Breast epithelium (tissue), 4 donors: Measurements from ENCODE around the gene RNF225. TPM values are rescaled to one million over a fixed set of nuclear protein-coding genes. Genes with fewer than 3 reads are reported as not detected.

Source experiments
- DNase-seq, 2 donors: peaks; one replicate each; pipeline ENCODE4 v3.0.0-alpha.2; 2019; ENCODE audit warnings: low spot score in 2 of 2
- H3K27ac ChIP-seq, 2 donors: fragments of 200-600 bp; sonication (generic) in 1 of 2; one replicate each; pipeline ENCODE4 v1.5.1; 2016 to 2019; ENCODE audit warnings: mild to moderate bottlenecking in 1 of 2
- H3K27me3 ChIP-seq, 2 donors: fragments of 200-600 bp; sonication (generic) in 1 of 2; one replicate each; pipeline versions ENCODE4 v1.5.1 to v1.6.0; 2017 to 2019; ENCODE audit warnings: control low read depth in 1 of 2, mild to moderate bottlenecking in 1 of 2
- H3K36me3 ChIP-seq: fragments of 200-600 bp; one replicate; pipeline ENCODE4 v1.5.1; 2019
- H3K4me1 ChIP-seq, 2 donors: fragments of 200-600 bp; sonication (generic); one replicate each; pipeline ENCODE4 v1.5.1; 2016 to 2019; ENCODE audit warnings: control low read depth in 1 of 2
- H3K4me3 ChIP-seq, 3 donors: fragments of 200-600 bp; sonication (generic); 1 replicate in 2 of 3; 2 replicates in 1 of 3; pipeline ENCODE4 v1.5.1; 2016 to 2019; ENCODE audit warnings: mild to moderate bottlenecking in 3 of 3, moderate library complexity in 2 of 3
- H3K9me3 ChIP-seq, 2 donors: fragments of 200-600 bp; sonication (generic) in 1 of 2; one replicate each; pipeline ENCODE4 v1.5.1; 2016 to 2019; ENCODE audit warnings: control low read depth in 1 of 2
- POLR2A ChIP-seq: fragments of 450-650 bp; IDR thresholded peaks from one replicate; pipeline ENCODE4 v1.6.1; 2016; ENCODE audit warnings: antibody characterized with exemption, mild to moderate bottlenecking, moderate library complexity
- POLR2AphosphoS5 ChIP-seq, 3 donors: sonication (generic); formaldehyde crosslinking; IDR thresholded peaks; one replicate each; pipeline ENCODE4 v1.6.1; 2017; ENCODE audit warnings: antibody characterized with exemption in 3 of 3
- intact Hi-C: fragments of 100-400 bp; cut with DNase I; formaldehyde crosslinking; loops from one replicate; pipeline ENCODE4 v1.15.1; 2023; ENCODE audit warnings: low total_unique reads
- total RNA-seq, 3 donors: library from RNA; depleted of rRNA; stranded (reverse); fragments of >200 nt; gene quantifications; one replicate each; pipeline ENCODE4 v1.1.0, GENCODE V29; 2016
- TF ChIP-seq, protein P1 (sequence below), 3 donors: fragments of 450-650 bp; IDR thresholded peaks; one replicate each; pipeline ENCODE4 v1.5.1; 2016 to 2017; ENCODE audit warnings: antibody characterized with exemption in 3 of 3, mild to moderate bottlenecking in 3 of 3, moderate library complexity in 3 of 3

RNF225 gene
- total RNA-seq, 3 donors from 2014 or later, result 2.9 TPM; not detected in 2

DNA sequence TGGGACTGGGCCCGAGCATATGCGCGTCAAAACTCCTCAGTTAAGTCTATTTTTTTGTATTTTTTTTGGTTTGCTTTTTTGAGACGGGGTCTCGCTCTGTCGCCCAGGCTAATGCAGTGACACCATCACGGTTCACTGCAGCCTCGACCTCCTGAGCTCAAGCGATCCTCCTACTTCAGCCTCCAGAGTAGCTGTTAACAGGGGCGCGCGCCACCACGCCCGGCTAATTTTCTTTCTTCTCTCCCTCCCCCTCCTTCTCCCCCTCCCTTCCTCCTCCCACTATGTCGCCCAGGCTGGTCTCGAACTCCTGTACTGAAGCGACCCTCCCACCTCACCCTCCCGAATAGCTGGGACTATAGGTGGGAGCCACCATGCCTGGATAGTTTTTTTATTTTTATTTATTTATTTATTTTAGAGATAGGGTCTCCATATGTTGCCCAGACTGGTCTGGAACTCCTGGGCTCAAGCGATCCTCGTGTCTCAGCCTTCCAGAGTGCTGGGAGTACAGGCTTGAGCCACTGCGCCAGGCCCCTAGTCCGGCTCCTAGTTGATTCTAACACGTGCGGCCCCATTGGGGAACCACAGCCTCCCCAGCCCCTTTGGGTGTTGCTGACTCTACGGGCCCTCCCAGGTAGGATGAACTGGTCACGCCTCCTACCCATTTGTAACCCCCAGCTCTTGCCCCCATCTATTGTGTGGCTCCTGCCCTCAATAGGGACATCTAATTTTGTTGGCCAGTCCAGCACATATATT, 13.8 kb upstream of the RNF225 start:
- intact Hi-C loops, result no loop called here
- Histone ChIP-seq H3K4me1 (peaks cover 12 to 24% of the 10 kb centered on the region in 2 donors), H3K27ac (peak overlapping the region; percentile 92 to 96), H3K27me3 (no peaks in the 10 kb centered on the region), H3K36me3 (no peaks in the 10 kb centered on the region), H3K4me3 (peak overlapping the region; percentile 74 to 92 (median 83)), H3K9me3 (no peaks in the 10 kb centered on the region)
- DNase-seq, result no peak
- TF ChIP-seq, protein P1, sequence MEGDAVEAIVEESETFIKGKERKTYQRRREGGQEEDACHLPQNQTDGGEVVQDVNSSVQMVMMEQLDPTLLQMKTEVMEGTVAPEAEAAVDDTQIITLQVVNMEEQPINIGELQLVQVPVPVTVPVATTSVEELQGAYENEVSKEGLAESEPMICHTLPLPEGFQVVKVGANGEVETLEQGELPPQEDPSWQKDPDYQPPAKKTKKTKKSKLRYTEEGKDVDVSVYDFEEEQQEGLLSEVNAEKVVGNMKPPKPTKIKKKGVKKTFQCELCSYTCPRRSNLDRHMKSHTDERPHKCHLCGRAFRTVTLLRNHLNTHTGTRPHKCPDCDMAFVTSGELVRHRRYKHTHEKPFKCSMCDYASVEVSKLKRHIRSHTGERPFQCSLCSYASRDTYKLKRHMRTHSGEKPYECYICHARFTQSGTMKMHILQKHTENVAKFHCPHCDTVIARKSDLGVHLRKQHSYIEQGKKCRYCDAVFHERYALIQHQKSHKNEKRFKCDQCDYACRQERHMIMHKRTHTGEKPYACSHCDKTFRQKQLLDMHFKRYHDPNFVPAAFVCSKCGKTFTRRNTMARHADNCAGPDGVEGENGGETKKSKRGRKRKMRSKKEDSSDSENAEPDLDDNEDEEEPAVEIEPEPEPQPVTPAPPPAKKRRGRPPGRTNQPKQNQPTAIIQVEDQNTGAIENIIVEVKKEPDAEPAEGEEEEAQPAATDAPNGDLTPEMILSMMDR (IDR thresholded peaks at IDR 0.05), result no peak

DNA sequence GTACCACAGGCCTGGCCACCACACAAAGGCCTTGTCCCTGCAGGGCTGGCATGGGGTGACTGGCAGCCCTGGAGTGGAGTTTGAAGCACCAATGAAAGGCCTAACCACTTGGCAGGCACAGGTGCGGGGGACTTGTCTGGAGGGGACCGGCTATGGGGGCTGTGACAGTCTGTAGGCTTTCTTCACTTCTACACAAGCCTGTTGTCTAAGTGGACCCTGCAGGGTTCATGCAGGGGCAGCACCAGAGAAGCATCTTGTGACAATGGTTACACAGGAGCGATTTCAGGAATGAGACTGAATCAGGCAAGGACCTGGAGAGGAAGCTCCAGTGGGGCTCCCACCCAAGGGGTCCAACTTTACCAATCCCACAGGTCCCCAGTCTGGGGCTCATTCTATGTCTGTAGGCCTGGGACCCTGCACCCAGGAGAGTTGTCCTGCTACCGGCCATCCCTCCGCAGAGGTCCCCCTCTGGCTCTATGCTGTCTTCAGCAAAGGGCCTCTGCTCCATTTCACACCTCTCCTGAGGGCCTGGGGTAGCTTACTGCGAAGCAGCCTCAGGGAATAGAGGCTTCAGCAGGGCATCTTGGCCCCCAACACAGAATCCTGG, 12.4 kb upstream of the RNF225 start:
- Histone ChIP-seq H3K27ac (no peak overlapping the region), H3K27me3 (no peaks in the 10 kb centered on the region), H3K36me3 (no peaks in the 10 kb centered on the region), H3K4me3 (no peak overlapping the region), H3K4me1 (peaks cover 16 to 29% of the 10 kb centered on the region in 2 donors), H3K9me3 (no peaks in the 10 kb centered on the region)
- TF ChIP-seq, protein P1 (IDR thresholded peaks at IDR 0.05), result no peak
- TF ChIP-seq POLR2AphosphoS5 (IDR thresholded peaks at IDR 0.05) (no peak), POLR2A (no peak)
- no peak for DNase-seq
- intact Hi-C loops, result no loop called here

DNA sequence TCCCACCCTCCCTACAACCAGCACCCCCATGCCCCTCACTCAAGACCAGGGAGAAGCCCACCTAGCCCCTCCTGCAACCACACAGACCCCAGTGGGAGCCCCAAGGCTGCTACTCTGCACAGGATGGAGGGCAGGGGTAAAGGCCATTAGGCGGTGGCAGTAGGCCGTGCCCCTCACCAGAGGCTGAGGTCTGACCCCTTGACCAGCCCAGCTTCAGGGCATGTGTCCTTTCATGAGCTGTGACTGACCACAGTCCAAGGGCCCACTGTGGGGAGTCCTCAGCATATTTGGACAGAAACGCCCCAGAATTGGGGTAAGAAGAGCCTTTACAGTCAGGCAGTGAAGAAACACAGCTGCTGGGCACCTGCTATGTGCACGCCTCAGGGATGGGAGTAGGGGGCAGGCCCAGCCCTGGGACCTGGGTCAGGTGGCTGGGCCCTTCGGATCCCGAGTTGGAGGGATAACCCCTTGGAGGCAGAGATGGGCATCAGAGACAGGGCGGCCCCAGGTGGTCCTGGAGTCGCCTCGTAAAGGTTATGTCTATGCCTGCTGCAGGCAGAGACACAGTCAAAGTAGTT, 10.1 kb upstream of the RNF225 start:
- Histone ChIP-seq H3K27me3 (no peaks in the 10 kb centered on the region), H3K9me3 (no peaks in the 10 kb centered on the region), H3K4me3 (peak overlapping the region; percentile 68 to 87 (median 86)), H3K27ac (peak overlapping the region; percentile 94 to 97), H3K36me3 (no peaks in the 10 kb centered on the region), H3K4me1 (peaks cover 12 to 22% of the 10 kb centered on the region in 2 donors)
- intact Hi-C loops, result no loop called here
- DNase-seq, result no peak
- TF ChIP-seq POLR2AphosphoS5 (IDR thresholded peaks at IDR 0.05) (no peak), POLR2A (no peak)

DNA sequence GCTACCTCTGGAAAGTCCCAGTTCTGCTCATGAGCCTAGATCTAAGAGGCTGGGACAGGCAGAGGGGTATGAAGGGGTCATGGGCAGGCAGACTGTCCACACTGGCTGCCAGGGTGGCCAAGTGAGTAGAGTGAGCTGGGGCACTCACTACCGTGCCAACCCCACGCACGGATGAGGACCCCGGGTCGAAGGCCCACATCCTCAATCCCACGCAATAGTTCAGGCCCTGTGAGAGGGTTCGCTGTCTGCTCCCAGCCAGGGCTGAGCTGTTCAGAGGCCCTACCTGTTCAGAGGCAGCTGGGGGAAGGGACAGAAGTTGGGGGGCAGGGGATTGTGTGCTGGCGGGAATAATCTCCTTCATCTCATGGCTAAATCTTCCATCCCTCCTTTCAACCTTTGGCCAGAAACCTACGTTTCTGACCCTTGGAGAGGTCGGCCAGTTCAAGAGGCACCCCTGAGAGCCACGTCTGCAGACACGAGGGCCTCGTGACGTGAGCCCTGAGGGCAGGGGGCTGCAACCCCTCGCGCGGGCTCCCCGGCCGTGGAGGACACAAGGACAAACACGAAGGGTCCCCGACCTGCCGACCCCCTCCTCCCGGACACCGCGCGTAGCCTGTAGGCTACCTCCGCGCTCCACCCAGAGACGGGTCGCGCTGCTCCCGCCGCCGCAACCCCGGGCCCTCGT, 9.4 kb upstream of the RNF225 start:
- peak overlapping the region; percentile 94 to 97 for H3K27ac ChIP-seq
- intact Hi-C loops, result no loop called here
- TF ChIP-seq, protein P1 (IDR thresholded peaks at IDR 0.05), result no peak
- TF ChIP-seq POLR2A, result no peak
- TF ChIP-seq POLR2AphosphoS5 (IDR thresholded peaks at IDR 0.05), result no peak
- no peaks in the 10 kb centered on the region for H3K27me3 ChIP-seq
- H3K36me3 ChIP-seq, result no peaks in the 10 kb centered on the region
- H3K9me3 ChIP-seq, result no peaks in the 10 kb centered on the region
- peak overlapping the region; percentile 68 to 87 (median 86) for H3K4me3 ChIP-seq
- peaks cover 12 to 22% of the 10 kb centered on the region in 2 donors for H3K4me1 ChIP-seq
- no peak for DNase-seq

DNA sequence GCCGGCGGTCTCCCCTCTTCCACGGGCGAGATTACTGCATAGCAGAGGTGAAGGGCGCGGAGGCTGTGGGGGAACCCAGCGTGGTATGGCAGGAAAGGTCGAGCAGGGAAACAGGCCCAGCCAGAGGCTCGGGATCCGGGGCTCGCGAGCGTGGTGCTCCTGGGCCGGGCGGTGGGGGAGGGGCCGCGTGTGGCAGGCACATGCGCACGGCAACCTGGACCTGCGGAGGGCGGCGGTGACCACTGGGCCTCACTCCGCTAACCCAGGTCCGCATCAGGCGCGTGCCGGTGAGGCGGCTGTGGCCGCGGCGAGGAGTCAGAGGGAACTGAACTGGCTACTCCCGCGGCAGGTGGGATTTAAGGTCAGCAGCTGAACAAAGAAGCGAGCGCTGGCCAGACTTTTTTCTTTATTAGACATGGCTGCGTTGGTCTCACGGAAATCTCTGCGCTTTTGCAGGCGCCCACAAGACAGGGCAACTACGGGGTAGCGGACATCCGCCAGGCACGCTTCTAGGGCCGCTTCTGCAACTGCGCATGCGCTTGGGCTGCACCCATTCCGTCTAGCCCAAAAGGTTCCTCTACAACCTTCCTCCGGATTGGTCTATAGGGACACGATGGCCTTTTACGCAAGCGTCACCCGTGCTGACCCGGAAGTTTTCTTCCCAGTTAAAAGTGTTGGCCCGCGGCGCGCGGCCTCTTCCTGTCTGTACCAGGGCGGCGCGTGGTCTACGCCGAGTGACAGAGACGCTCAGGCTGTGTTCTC, 8.7 kb upstream of the RNF225 start, which contains the start of gene RPS5:
Gene RPS5 (plus strand): TSS at position 694 of the 762 bp plus-strand sequence. CDS start 869 bp downstream, outside the sequence.
- Histone ChIP-seq H3K4me3 (peak within 1 kb of the TSS; percentile 68 to 87 (median 86)), H3K36me3 (no peaks in the 10 kb centered on the region), H3K9me3 (no peaks in the 10 kb centered on the region), H3K27me3 (no peaks in the 10 kb centered on the region), H3K4me1 (peaks cover 12 to 21% of the 10 kb centered on the region in 2 donors), H3K27ac (peak within 1 kb of the TSS; percentile 94 to 97)
- intact Hi-C loops, result no loop called here
- peak; percentile 95 to 97 for DNase-seq
- TF ChIP-seq POLR2A (peak; percentile 66), POLR2AphosphoS5 (IDR thresholded peaks at IDR 0.05) (peak; percentile 84 to 94 (median 87))
- TF ChIP-seq, protein P1 (IDR thresholded peaks at IDR 0.05), result peak in 2 of 3 donors; percentile 13 to 15
